Measurements from ENCODE around the gene KSR1. TPM values are rescaled to one million over a fixed set of nuclear protein-coding genes. Genes with fewer than 3 reads are reported as not detected.
"Not testable (repeated sequence)": the region's sequence is repeated elsewhere in the genome, so short reads cannot be mapped to it uniquely, and the experiment has no call there.

KSR1 gene
- total and polyA plus RNA-seq, 2 experiments from 2014 or later, result 7.8 to 53.2 TPM

DNA sequence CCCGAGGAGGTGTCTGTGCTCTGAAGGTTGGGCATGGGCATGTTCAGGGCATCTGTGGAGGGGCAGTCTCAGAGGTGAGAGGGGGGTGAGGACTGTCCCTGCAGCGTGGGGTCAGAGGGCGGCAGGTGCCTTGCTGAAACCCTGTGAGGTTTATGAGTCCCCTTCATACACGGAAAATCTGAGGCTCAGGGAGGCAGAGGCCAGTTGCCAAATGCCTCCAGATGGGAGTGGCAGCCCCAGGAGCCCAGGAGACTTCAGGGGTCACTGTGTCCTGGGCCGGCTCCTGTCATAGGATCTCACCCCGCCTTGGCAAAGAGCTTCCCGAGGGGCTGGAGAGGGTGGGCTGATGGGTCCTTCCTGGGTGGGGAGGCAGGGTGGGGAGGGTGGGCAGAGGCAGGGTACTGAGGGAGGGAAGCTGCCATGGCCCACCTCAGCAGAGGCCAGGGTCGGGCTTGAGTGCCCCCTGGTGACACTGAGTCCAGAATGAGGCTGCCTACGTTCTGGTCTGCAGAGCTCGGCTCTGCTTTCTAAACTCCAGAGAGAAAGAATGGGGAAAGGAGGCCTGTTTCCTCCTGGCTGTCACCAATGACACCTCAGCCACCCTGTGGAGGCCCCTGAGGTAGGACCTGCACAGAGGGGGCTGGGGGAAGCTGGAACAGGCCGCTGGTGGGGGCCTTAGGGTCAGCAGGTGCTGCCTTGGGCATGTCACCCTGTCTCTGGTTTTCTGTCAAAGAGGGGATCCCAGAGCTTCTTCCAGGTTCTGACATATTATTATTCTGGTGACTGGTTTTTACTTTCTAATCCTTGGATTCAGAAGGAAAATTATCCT, 175.9 kb downstream of the KSR1 start:
- no peak overlapping the region for H3K4me3 ChIP-seq
- Mint-ChIP-seq H3K27ac (peak overlapping the region; percentile 46; the same call in 1 of the 2 replicates), H3K27me3 (ENCODE audit: insufficient read depth, low read depth, poor library complexity) (peaks cover 4% of the 10 kb centered on the region), H3K9me3 (no peaks in the 10 kb centered on the region), H3K4me1 (peaks cover 4% of the 10 kb centered on the region; the same call in 2 of the 3 replicates), H3K36me3 (ENCODE audit: low read depth) (no peaks in the 10 kb centered on the region), H3K4me3 (no peak overlapping the region)
- no peaks in the 10 kb centered on the region for H3K27me3 ChIP-seq (ENCODE audit: insufficient read depth)
- TF ChIP-seq, protein P1, sequence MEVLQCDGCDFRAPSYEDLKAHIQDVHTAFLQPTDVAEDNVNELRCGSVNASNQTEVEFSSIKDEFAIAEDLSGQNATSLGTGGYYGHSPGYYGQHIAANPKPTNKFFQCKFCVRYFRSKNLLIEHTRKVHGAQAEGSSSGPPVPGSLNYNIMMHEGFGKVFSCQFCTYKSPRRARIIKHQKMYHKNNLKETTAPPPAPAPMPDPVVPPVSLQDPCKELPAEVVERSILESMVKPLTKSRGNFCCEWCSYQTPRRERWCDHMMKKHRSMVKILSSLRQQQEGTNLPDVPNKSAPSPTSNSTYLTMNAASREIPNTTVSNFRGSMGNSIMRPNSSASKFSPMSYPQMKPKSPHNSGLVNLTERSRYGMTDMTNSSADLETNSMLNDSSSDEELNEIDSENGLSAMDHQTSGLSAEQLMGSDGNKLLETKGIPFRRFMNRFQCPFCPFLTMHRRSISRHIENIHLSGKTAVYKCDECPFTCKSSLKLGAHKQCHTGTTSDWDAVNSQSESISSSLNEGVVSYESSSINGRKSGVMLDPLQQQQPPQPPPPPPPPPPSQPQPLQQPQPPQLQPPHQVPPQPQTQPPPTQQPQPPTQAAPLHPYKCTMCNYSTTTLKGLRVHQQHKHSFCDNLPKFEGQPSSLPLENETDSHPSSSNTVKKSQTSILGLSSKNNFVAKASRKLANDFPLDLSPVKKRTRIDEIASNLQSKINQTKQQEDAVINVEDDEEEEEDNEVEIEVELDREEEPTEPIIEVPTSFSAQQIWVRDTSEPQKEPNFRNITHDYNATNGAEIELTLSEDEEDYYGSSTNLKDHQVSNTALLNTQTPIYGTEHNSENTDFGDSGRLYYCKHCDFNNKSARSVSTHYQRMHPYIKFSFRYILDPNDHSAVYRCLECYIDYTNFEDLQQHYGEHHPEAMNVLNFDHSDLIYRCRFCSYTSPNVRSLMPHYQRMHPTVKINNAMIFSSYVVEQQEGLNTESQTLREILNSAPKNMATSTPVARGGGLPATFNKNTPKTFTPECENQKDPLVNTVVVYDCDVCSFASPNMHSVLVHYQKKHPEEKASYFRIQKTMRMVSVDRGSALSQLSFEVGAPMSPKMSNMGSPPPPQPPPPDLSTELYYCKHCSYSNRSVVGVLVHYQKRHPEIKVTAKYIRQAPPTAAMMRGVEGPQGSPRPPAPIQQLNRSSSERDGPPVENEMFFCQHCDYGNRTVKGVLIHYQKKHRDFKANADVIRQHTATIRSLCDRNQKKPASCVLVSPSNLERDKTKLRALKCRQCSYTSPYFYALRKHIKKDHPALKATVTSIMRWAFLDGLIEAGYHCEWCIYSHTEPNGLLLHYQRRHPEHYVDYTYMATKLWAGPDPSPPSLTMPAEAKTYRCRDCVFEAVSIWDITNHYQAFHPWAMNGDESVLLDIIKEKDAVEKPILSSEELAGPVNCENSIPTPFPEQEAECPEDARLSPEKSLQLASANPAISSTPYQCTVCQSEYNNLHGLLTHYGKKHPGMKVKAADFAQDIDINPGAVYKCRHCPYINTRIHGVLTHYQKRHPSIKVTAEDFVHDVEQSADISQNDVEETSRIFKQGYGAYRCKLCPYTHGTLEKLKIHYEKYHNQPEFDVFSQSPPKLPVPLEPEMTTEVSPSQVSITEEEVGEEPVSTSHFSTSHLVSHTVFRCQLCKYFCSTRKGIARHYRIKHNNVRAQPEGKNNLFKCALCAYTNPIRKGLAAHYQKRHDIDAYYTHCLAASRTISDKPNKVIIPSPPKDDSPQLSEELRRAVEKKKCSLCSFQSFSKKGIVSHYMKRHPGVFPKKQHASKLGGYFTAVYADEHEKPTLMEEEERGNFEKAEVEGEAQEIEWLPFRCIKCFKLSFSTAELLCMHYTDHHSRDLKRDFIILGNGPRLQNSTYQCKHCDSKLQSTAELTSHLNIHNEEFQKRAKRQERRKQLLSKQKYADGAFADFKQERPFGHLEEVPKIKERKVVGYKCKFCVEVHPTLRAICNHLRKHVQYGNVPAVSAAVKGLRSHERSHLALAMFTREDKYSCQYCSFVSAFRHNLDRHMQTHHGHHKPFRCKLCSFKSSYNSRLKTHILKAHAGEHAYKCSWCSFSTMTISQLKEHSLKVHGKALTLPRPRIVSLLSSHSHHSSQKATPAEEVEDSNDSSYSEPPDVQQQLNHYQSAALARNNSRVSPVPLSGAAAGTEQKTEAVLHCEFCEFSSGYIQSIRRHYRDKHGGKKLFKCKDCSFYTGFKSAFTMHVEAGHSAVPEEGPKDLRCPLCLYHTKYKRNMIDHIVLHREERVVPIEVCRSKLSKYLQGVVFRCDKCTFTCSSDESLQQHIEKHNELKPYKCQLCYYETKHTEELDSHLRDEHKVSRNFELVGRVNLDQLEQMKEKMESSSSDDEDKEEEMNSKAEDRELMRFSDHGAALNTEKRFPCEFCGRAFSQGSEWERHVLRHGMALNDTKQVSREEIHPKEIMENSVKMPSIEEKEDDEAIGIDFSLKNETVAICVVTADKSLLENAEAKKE (CRISPR knock-in tag; IDR thresholded peaks at IDR 0.05), result no peak
- TF ChIP-seq, protein P2, sequence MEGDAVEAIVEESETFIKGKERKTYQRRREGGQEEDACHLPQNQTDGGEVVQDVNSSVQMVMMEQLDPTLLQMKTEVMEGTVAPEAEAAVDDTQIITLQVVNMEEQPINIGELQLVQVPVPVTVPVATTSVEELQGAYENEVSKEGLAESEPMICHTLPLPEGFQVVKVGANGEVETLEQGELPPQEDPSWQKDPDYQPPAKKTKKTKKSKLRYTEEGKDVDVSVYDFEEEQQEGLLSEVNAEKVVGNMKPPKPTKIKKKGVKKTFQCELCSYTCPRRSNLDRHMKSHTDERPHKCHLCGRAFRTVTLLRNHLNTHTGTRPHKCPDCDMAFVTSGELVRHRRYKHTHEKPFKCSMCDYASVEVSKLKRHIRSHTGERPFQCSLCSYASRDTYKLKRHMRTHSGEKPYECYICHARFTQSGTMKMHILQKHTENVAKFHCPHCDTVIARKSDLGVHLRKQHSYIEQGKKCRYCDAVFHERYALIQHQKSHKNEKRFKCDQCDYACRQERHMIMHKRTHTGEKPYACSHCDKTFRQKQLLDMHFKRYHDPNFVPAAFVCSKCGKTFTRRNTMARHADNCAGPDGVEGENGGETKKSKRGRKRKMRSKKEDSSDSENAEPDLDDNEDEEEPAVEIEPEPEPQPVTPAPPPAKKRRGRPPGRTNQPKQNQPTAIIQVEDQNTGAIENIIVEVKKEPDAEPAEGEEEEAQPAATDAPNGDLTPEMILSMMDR (conservative IDR thresholded peaks at IDR 0.05; ENCODE audit: low read depth in 2 of 2), result peak in 1 of 2 experiments; percentile 30; a peak in 2 of 4 replicates
- H3K79me2 ChIP-seq (replicated peaks; ENCODE audit: insufficient read depth), result no peaks in the 10 kb centered on the region
- H3K4me1 ChIP-seq (ENCODE audit: insufficient read depth), result no peaks in the 10 kb centered on the region
- no peak for DNase-seq (ENCODE audit: low spot score)
- no peaks in the 10 kb centered on the region for H3F3A ChIP-seq (replicated peaks; ENCODE audit: low read depth)
- ATAC-seq, result peak; percentile 31
- H3K9me2 ChIP-seq (ENCODE audit: insufficient read depth), result no peaks in the 10 kb centered on the region
- no peak overlapping the region for H3K4me2 ChIP-seq
- H2AFZ ChIP-seq, result no peak overlapping the region
- no peaks in the 10 kb centered on the region for H3K36me3 ChIP-seq (ENCODE audit: insufficient read depth)
- no peaks in the 10 kb centered on the region for H4K20me1 ChIP-seq (replicated peaks; ENCODE audit: insufficient read depth)
- H3K27ac ChIP-seq (ENCODE audit: low read depth), result no peak overlapping the region

DNA sequence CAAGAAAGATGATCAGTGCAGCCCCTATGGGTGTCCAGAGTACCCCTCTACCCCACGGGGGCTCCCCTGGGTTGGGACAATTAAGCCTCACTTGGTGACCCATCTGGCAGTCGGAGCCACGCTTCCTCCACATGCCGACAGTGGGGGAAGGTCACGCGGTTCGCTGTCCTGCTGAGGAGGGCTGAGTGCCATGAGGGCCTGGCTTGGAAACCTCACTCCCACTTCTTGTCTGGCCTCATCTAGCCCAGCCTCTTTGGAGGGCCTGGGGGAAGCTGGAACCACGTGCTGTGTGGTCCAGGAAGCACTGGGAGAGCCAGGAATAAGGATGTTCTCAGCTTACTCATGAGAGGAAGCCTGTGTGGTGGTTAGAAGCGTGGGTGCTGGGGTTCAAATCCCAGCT, 176.5 kb downstream of the KSR1 start:
- H3K36me3 Mint-ChIP-seq (ENCODE audit: low read depth); H4K20me1 ChIP-seq (replicated peaks; ENCODE audit: insufficient read depth); ATAC-seq; DNase-seq (ENCODE audit: low spot score); H3K36me3 ChIP-seq (ENCODE audit: insufficient read depth); H3K4me3 ChIP-seq; H2AFZ ChIP-seq; H3K4me2 ChIP-seq; H3K27me3 ChIP-seq (ENCODE audit: insufficient read depth); H3K4me3 Mint-ChIP-seq; H3K79me2 ChIP-seq (replicated peaks; ENCODE audit: insufficient read depth); H3K4me1 Mint-ChIP-seq; H3K27ac Mint-ChIP-seq; H3K9me3 Mint-ChIP-seq; H3F3A ChIP-seq (replicated peaks; ENCODE audit: low read depth); H3K9me2 ChIP-seq (ENCODE audit: insufficient read depth); H3K4me1 ChIP-seq (ENCODE audit: insufficient read depth); H3K27me3 Mint-ChIP-seq (ENCODE audit: insufficient read depth, low read depth, poor library complexity); H3K27ac ChIP-seq (ENCODE audit: low read depth): not testable (repeated sequence)
